Measurements from ENCODE around the gene ATP8B4. TPM values are rescaled to one million over a fixed set of nuclear protein-coding genes. Genes with fewer than 3 reads are reported as not detected.
A peak's percentile ranks its signal among the peaks of the same experiment; 100 is the strongest.

Gene ATP8B4
- total RNA-seq, 1 experiment from 2014 or later = not detected

- ATAC-seq (no peak), DNase-seq (ENCODE audit: low read depth, low spot score) (no peak)
- intact Hi-C loops (cut with micrococcal nuclease; ENCODE audit: unreplicated experiment) (no loop called here), in situ Hi-C loops (cut with HindIII; ENCODE audit: low pct_unique_long_range_greater_than_20kb, low sequenced_read_pairs) (no loop called here)
- Histone ChIP-seq H3K9me3 (ENCODE audit: control insufficient read depth, insufficient read depth, low read depth, low read length) (no peaks in the 10 kb centered on the region), H3K27ac (ENCODE audit: low read length) (no peak overlapping the region), H3K4me3 (ENCODE audit: low read depth in 2 of 2, low read length in 2 of 2) (no peak overlapping the region), H3K27me3 (ENCODE audit: control insufficient read depth, insufficient read depth, low read length) (no peaks in the 10 kb centered on the region), H3K36me3 (ENCODE audit: control insufficient read depth, insufficient read depth, low read length) (no peaks in the 10 kb centered on the region), H3K4me1 (ENCODE audit: control insufficient read depth, insufficient read depth, low read length) (no peaks in the 10 kb centered on the region)
- POLR2A ChIA-PET = no interaction called here
- TF ChIP-seq REST (IDR thresholded peaks at IDR 0.05; ENCODE audit: insufficient read depth in 1 of 2, low read depth in 2 of 2, low read length in 1 of 2) (no peak), POLR2AphosphoS5 (IDR thresholded peaks at IDR 0.05; ENCODE audit: low read depth, low read length) (no peak), SIN3A (IDR thresholded peaks at IDR 0.05; ENCODE audit: borderline replicate concordance, insufficient read depth, low read depth, low read length) (no peak), TCF7L2 (IDR thresholded peaks at IDR 0.05; ENCODE audit: low read depth, low read length) (no peak), CTCF (IDR thresholded peaks at IDR 0.05) (no peak)
- no TSS peak for BruUV-seq (replicated peaks)
- CTCF ChIA-PET = no interaction called here
These were observed 270.2 kb downstream of the ATP8B4 start for GRCh38 chr15:49848807-49849206.

- BruUV-seq (replicated peaks) = no TSS peak
- Histone ChIP-seq H3K27ac (ENCODE audit: low read length) (no peak overlapping the region), H3K27me3 (ENCODE audit: control insufficient read depth, insufficient read depth, low read length) (no peaks in the 10 kb centered on the region), H3K4me3 (ENCODE audit: low read depth in 2 of 2, low read length in 2 of 2) (no peak overlapping the region), H3K4me1 (ENCODE audit: control insufficient read depth, insufficient read depth, low read length) (no peaks in the 10 kb centered on the region), H3K9me3 (ENCODE audit: control insufficient read depth, insufficient read depth, low read depth, low read length) (no peaks in the 10 kb centered on the region), H3K36me3 (ENCODE audit: control insufficient read depth, insufficient read depth, low read length) (no peaks in the 10 kb centered on the region)
- in situ Hi-C loops (cut with HindIII; ENCODE audit: low pct_unique_long_range_greater_than_20kb, low sequenced_read_pairs) (no loop called here), intact Hi-C loops (cut with micrococcal nuclease; ENCODE audit: unreplicated experiment) (no loop called here)
- peak; percentile 79 for DNase-seq (ENCODE audit: low read depth, low spot score)
- ChIA-PET CTCF (no interaction called here), POLR2A (no interaction called here)
- ATAC-seq = peak; percentile 26; the same call in 1 of the 2 replicates
- TF ChIP-seq SIN3A (IDR thresholded peaks at IDR 0.05; ENCODE audit: borderline replicate concordance, insufficient read depth, low read depth, low read length) (no peak), TCF7L2 (IDR thresholded peaks at IDR 0.05; ENCODE audit: low read depth, low read length) (no peak), CTCF (IDR thresholded peaks at IDR 0.05) (no peak), REST (IDR thresholded peaks at IDR 0.05; ENCODE audit: insufficient read depth in 1 of 2, low read depth in 2 of 2, low read length in 1 of 2) (no peak), POLR2AphosphoS5 (IDR thresholded peaks at IDR 0.05; ENCODE audit: low read depth, low read length) (no peak)
These were observed 270.7 kb downstream of the ATP8B4 start for GRCh38 chr15:49848282-49848724.

Data from Panc1 (cell line).